HG03571 (cell line): ENCODE results near the gene FRMD4A.
A peak's percentile ranks its signal among the peaks of the same experiment; 100 is the strongest.

Experiments used
- ATAC-seq: cut with Tn5 transposase; IDR thresholded peaks from one replicate; pipeline ENCODE4 v1.9.1; 2021; ENCODE audit not compliant: unreplicated experiment

FRMD4A gene

DNA sequence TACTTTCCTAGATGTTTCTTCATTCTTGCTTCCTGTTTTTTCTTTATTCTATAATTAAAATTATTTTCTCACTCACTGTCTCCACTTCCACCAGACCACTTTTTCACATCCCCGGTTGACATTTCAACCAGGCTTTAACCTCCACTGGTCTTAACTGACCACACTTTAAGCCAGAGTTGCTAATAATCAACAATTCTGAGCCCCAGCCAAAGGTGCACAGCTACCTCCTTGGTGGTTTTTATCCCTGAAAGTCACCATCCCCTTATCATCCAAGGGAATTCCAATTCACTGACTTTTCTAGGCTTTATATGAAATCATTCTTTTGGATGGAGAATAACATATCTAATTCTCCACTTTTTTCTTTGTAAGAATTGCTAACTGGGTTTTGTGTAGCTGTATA lies 138.9 kb downstream of the FRMD4A start:
- no peak for ATAC-seq

DNA sequence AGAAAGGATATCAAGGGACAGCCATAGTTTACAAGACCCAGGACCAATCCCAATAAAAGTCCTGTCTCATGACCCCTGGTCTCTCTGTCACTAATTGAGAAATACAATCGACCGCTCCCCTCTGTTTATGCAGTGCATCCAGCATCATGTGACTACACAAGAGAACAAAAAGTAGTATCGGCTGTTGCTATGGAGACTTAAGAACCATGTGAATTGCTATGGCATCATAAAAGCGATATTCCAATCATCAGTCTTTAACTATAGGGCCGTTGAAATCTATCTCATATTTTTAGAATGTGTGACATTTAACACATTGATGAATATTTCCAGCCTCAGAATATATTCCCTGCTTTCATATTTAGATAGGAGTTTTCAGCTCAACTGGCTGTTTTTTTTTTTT lies 139.3 kb downstream of the FRMD4A start:
- no peak for ATAC-seq

DNA sequence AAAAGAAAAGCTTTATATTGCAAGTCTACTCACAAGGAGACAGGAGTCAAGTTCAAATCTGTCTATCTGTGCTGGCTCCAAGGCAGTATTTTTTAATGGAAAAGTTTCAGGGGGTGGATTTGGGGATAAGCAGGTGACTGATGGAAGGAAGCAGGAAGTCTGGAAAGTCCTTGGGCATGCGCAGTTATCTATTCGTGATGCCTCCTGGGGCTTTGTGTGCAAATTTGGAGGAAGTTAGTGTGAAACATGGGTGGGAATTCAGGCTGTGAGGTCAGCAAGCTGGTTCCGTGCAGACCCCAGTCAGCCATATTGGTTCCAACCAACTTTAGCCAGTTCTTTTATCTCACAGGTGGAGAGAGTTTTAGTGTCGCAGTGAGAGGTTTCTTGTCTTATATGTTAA lies 140.0 kb downstream of the FRMD4A start:
- no peak for ATAC-seq

DNA sequence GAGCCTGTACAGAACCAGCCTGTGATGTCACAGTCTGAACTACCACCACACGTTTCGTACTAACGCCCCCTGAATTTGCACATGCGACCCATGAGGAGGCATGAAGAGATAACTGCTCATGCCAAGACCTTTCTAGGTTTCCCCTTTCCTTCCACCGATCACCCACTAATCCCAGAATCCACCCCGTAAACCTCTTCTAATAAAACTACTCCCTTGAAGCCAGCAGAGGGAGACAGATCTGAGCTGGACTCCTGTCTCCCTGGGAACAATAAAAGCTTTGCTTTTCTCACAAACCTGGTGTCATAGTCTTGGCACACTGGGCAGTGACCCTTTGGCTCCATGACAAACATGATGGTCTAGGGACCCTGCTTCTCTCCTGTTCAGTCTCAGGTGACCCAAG lies 144.5 kb downstream of the FRMD4A start:
- ATAC-seq: no peak

DNA sequence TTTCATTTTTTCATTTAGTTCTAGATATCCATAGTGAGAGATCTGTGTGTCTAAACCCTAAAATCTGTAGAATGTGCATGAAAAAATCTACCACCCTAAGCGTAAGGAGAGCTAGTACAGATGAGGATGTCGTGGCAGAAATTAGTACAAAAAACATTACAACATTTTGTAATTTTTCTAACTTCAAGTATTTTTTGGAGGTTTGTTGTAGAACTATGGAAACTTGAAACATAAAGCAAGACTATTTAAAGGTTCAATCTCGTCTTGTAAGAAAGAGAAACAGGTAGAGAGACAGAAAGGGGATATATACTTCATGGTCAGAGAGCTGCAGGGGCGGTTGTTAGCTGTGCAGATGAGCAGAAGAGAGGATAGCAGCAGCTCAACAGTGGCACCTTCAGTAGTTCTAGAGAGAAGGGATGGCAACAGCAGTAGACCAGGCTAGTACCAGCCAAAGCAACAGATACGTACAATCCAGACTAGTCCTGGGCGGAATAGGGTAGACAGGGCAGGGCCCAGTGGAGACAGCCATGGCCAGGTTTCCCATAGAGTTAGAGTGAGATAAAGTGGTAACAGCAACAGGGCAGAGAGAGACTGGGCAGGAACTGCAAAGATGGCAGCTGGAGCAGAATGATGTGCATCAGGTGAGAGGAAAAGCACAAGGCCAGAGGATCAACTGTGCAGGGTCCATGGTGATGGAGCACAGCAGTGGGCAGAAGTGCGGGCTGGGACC lies 145.2 kb downstream of the FRMD4A start:
- peak; percentile 78 for ATAC-seq

DNA sequence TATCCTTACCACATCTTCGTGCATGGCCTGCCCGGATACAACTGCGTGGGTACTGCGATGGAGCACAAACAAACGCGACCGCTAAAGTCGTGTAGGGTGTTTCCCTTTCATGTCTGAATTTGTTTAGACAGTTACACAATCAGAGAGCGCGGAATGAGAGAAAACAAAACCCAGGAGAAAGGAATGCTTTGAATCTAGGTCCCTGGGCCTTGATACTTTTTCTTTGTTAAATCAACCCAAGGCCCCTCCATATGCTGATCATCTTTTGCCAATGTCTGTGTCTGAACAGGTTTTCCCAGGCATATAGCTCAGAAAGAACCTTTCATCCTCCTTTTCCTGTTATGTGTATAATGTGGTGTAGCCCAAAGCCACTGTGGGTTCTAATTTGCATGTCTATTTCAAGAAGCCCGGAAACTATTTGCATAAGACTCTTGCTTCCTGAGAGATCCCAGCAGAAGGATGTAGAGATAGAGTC lies 145.8 kb downstream of the FRMD4A start:
- peak; percentile 70 for ATAC-seq

DNA sequence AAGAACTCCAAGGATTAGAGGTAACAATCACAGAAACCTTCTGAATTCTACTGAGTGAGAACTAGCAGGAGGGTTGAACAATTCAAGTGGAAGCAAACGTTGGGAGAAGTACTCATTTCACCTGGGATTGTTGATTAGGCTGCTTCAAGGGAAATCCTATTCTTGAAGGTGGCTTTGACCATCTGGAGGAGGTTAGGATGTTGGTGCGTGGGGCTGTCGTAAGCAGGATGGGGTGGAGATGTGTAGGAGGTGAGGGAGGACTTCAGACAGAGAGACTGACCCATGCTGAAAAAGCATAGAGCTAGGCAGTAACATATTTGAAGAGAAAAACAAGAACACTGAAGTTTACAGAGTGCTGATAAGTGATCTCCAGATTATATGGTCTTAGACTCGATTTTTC lies 147.9 kb downstream of the FRMD4A start:
- no peak for ATAC-seq

DNA sequence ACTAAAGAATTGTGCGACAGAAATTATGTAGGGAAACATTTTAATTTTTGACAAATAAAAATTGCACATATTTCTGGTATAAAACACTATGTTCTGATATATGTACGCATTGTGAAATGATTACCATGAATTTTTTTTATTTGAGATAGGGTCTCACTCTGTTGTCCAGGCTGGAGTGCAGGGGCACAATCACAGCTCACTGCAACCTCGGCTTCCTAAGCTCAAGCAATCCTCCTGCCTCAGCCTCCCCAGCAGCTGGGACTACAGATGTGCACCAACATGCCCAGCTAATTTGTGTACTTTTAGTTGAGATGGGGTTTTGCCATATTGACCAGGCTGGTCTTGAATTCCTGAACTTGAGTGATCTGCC lies 149.2 kb downstream of the FRMD4A start:
- ATAC-seq: no peak

DNA sequence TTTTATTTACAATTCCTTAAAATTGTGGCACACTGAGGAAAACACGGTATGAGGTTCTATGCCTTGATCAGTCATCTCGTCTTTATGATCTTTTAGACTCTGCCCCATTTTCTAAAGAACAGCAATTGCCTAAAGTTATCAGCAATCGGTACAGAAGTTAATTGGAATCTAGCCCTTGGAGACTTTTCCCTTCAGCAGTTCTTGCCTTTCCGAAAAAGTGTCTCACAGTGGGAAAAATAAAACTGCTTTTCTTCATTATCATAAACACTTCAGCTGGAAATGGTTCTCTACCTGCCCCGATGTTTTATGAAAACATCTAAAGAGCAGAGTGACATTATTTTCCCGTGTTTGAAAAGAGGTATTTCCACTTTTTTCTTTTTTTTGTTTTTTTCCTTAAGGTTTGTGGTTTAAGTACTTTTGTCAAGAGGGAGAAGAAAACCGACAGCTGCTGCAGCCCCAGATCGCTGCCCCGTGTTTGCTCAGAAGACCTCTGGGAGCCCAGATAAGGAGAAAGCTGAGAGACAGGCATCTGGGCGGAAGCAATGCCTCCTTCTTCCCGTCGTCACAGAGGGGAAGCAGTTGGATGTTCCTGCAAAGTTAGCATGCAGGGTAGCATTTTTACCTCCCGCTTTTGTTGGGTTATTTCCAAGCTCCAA lies 149.7 kb downstream of the FRMD4A start:
- no peak for ATAC-seq

DNA sequence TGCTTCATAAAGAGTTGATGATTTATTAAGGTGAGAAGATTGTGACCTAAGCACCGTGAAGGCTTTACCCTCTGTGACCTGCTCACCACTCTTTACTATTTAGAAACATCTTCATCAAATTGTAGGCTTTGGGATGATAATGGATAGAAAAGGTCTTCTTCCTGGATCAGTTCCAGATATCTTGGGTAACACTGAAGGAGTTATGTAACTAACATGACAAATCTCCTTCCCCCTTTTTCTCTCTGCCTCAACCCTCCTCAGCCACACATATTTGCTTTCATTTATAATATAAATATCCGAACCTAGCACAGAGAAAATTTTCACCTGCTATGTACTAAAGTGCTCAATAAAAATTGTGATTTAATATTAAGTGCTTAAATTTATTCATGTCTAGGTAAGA lies 151.5 kb downstream of the FRMD4A start:
- ATAC-seq: no peak

DNA sequence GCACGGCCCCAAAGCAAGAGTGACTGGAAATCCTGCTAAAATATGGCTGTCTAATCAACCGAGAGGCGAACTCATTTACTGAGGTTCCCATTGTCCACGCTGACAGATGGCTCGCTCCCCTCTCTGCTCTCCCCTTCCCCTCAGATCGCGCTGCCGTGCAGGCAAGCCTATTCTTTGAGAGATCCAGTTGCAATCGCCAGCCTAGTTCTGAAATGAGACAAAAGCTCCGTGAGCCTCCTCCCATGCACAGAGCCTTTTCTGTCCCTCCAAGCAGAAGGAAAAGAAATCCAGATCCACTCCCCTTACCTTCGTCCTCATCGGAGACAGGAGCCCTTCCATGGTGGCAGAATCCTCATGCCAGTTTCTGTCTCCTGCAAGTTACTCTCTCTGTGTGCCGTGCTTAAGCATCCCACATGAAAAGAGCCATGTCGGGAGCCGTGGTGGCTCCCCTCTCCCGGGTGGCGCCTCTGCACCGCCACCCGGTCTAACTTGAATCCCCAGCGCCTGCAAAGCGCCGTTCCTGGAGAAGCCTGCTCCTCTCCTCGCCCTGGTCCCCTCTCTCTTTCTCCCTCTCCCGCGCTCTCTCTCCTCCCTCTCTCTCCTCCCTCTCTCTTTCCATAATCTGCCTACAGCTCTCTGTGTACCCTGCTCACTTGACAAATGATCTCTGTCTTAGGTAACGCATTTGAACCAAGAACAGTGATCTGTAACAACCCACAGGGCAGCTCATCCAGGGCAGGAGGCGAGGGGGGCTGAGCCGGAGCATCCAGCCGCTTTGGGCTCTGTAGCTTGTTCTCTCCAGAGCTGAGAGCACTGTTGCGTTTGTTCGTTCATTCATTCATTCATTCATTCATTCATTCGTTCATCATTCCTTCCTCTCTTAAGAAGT lies 156.8 kb downstream of the FRMD4A start:
- no peak for ATAC-seq

DNA sequence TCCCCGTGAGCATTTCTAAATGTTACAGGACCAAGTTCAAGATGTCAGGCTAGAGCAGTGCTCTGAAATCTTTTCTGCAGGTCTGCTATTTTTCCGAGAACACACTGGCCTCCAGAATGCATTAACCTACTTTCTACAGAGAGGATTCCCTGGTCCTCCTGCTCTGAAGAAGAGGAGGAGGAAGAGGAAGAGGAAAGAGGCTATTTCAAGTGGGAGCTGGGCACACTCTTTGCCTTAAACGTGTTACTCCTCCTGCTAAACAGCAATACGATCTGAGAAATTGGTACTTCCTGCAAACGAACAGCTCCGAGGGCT lies 157.4 kb downstream of the FRMD4A start:
- no peak for ATAC-seq

DNA sequence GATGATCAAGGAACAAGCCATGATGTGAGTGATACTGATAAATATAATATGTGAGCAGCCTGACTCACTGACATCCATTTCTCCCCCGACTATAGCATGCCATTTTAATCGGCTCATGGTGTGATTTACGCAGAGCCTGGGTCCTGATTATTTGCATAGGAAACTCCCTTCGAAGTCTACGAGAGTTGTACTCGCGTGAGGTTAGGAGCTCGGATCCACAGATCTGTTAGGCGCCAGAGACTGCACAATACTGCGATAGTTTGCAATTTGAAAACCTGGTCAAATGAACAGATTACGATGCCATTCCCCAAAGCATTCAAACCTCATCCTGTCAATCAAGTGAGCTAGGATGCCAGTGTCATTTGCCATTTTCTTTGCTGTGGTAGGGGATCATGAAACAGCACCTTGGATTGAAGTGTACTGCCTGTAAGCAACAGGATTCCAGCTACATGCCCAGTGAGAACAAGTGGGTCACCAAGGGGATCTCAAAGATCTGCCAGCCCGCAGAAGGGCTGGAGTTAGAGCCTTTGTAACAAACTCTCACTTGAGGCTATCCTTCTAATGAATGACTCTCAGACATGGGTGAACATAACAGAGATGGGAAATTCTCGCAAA lies 158.3 kb downstream of the FRMD4A start:
- ATAC-seq: no peak

DNA sequence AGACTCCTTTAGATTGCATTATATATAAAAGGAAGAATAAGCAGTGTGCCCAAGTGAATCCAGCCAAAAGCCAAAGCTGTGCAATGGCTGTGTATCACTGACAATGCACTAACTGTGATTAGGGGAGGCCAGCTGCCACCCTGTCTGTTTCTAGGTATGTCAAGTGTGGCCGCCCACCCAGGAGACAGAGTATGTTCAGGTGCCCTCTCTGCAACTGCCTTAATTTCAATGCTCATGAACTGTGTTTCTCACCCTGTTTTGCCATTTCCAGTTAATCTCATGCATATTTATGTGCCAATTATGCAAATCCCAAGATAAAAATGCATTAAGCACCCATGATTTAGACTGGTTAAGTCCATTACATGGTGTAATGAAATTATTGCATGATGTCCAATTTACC lies 159.4 kb downstream of the FRMD4A start:
- no peak for ATAC-seq

DNA sequence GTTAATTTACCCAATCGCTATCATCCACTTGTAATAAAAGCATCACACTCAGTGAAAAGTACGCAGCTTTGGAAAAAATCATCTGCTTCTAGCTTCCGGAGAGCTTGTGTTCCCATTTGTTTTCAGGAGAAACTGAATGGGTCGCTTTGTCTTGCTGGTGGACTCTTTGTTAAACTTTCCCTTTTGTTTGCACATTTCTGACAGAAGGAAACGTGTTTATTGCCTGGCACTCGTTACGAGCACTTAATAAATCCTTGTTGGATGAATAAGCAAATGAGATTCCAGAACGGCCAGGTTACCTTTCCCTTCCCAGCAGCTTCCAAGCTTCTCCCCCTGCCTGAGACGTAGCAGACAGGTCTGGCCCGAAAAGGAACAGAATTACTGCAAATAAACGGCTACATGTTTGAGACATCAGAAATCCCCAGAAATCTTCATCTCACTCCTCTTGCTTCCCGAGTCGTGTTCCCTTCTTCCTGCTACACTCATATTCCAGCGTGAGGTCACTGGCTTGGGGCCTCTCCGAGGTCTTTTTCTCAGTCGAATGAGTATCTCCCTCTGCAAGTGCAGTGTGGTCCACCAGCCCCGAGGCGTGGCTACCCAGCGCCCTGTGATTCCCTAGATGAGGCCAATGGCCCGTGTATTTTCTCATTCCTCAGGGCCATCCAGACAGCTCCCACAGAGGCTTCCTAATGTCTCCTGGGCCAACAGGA lies 167.2 kb downstream of the FRMD4A start:
- no peak for ATAC-seq

DNA sequence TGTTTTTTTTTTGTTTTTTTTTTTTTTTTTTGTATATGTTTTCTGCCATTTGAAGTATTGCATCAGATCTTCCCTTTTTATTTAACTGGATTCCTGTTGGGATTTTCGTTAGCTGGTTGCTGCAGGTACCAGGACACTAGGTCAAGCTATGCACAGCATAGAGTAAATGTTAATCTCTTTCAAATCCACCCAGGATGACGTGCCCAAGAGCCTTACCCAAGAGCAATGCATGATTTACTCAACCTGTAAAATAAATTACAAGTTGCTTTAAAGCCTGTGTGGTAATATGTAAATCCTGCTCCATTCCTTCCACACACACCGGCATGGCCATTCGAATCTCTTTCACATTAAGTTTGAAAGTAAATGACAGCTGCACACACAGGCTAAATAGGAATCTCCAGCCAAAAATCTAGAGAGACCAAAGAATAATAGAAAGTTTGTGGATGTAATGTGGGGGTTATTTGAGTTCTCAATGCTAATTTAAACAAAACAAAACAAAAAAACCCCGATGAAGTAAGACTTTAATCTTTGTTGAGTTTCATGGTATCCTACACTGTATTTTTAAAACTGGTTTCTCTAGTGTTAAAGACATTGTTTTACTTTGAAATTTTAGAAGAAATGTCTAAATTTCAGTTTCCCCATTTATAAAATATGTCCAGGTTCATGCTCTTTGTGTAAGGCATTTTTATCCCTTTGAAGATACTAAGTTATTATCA lies 167.9 kb downstream of the FRMD4A start:
- no peak for ATAC-seq

DNA sequence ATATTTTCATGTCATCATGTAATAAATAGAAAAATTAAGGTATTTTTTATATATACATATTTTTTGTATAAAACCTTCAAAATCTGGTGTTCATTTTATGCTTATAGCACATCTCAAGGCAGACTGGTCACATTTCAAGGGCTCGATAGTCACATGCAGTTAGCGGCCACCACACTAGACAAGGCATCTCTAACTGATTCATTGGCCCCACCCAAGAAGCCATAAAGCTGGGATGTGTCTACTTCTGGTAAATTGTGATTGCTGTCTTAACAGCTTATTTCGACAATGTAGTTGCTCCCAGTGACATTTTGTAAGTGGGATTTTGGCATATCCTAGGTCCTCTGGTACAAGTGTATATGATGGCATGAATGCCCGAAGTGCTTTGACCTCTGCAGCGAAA lies 168.7 kb downstream of the FRMD4A start:
- ATAC-seq: no peak

DNA sequence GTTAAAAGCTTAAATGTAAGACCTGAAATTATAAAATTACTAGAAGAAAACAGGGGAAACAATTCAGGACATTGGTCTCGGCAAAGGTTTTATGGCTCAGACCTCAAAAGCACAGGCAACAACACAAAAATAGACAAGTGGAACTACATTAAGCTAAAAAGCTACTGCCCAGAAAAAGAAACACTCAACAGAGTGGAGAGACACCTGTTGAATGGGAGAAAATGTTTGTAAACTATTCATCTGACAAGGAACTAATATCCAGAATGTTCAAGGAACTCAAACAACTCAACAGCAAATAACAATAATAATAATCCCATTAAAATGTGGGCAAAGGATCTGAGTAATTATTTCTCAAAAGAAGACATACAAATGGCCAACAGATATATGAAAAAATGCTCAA lies 170.4 kb downstream of the FRMD4A start:
- ATAC-seq: no peak

DNA sequence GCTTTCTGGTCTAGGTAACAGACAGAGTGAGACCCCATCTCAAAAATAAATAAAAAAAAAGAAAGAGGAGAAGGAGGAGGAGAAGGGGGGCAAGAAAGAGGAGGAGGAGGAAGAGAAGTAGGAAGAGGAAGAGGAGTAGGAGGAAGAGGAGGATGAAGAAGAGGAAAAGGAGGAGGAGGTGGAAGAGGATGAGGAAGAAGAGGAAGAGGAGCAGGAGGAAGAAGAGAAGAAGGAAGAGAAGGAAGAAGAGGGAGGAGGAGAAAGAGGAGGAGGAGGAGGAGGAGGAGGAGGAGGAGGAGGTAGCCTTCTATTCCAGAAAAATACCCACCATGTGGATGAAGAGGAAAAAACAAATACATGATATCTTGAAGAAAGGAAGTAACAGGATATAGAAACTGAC lies 172.1 kb downstream of the FRMD4A start:
- ATAC-seq: no peak

DNA sequence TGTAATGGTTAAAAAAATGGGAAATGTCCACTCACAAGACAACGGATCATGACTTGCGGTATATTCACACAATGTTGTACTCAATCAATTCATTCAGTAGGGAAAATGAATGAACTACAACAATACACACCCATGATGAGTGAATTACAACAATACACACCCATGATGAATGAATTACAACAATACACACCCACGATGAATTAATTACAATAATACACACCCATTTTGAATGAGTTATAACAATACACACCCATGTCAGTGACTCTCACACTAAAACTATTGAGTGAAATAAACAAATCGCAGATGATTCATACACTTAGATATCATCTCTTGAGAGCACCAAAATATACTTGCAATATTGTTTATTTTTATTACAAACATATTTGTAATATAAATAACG lies 174.6 kb downstream of the FRMD4A start:
- ATAC-seq: no peak
